HCT116 (cell line): ENCODE results near the gene CTDNEP1.

ENCODE experiments used
- CEBPB ChIP-seq: IDR thresholded peaks from 2 replicates; pipeline ENCODE4 v1.6.1; 2012; ENCODE audit warnings: low read depth
- CTCF ChIP-seq, 3 experiments: fragments of 200-600 bp in 1 of 3; sonication (generic) in 1 of 3; IDR thresholded peaks in 2 of 3; conservative IDR thresholded peaks in 1 of 3; 2 replicates each; pipeline ENCODE4 v1.5.1; 2012 to 2017; ENCODE audit warnings: low read depth in 2 of 3, low read length in 2 of 3, antibody characterized with exemption in 1 of 3, borderline replicate concordance in 1 of 3, control low read depth in 1 of 3, mild to moderate bottlenecking in 1 of 3, mixed read lengths in 1 of 3, mixed run types in 1 of 3, moderate library complexity in 1 of 3; ENCODE audit not compliant: insufficient read depth in 1 of 3
- ELF1 ChIP-seq: IDR thresholded peaks from 2 replicates; pipeline ENCODE4 v1.6.1; 2012; ENCODE audit warnings: low read depth, borderline replicate concordance
- EZH2 ChIP-seq: fragments of 200-600 bp; sonication (generic); IDR thresholded peaks from 2 replicates; pipeline ENCODE4 v1.6.1; 2017; ENCODE audit warnings: antibody characterized with exemption, mixed run types
- EZH2phosphoT487 ChIP-seq: fragments of 200-600 bp; IDR thresholded peaks from 2 replicates; pipeline ENCODE4 v1.6.1; 2018; ENCODE audit warnings: antibody characterized with exemption, borderline replicate concordance
- POLR2A ChIP-seq: IDR thresholded peaks from 2 replicates; pipeline ENCODE4 v1.7.0; 2011; ENCODE audit warnings: borderline replicate concordance; ENCODE audit not compliant: insufficient read depth, insufficient read length; ENCODE audit errors: extremely low read depth
- POLR2AphosphoS5 ChIP-seq: IDR thresholded peaks from 2 replicates; pipeline ENCODE4 v1.6.1; 2011; ENCODE audit warnings: mild to moderate bottlenecking, low read depth, low read length, moderate library complexity
- RAD21 ChIP-seq: IDR thresholded peaks from 2 replicates; pipeline ENCODE4 v1.6.1; 2012; ENCODE audit warnings: low read depth, mild to moderate bottlenecking
- ZBTB33 ChIP-seq: IDR thresholded peaks from 2 replicates; pipeline ENCODE4 v1.6.1; 2011; ENCODE audit warnings: mild to moderate bottlenecking, low read length, moderate library complexity; ENCODE audit not compliant: insufficient replicate concordance; ENCODE audit errors: extremely low read depth
- ZNF274 ChIP-seq: fragments of 200-500 bp; sonication (Bioruptor generic); IDR thresholded peaks from 2 replicates; pipeline ENCODE4 v1.6.1; 2014; ENCODE audit warnings: mild to moderate bottlenecking, low read depth, low read length, inconsistent platforms
- TF ChIP-seq, protein P1 (sequence below): IDR thresholded peaks from 2 replicates; pipeline ENCODE4 v1.6.1; 2012
- TF ChIP-seq, protein P2 (sequence below): IDR thresholded peaks from 2 replicates; pipeline ENCODE4 v1.6.1; 2012; ENCODE audit warnings: low read depth

DNA sequence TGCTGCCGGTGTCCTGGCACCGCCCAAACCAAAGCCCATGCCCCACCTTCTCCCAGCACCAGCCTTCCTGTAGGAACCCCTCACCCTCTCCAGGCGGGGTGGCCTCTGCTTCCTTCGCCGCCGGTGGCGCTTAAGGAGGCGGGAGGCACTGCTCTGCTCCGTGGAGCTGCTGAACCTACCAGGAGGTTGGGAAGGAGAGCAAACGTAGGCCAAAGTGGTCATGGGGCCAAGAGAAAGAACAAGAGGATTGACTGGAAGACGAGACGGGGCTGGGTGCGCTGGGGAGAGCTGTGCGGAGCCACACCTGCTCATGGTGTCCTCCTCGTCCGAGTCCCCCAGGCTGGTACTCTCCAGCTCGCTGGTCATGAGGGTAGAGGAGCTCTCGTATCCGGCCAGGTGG, 22.0 kb downstream of the CTDNEP1 start:
- TF ChIP-seq CTCF (IDR thresholded peaks at IDR 0.05 in 2 of 3, conservative IDR thresholded peaks at IDR 0.05 in 1 of 3; ENCODE audit: borderline replicate concordance in 1 of 3, insufficient read depth in 1 of 3, low read depth in 2 of 3, low read length in 2 of 3) (no peak), POLR2A (no peak), EZH2phosphoT487 (no peak), CEBPB (no peak), ZBTB33 (no peak), RAD21 (no peak), EZH2 (no peak), POLR2AphosphoS5 (no peak), ZNF274 (no peak), ELF1 (no peak)
- TF ChIP-seq, protein P1, sequence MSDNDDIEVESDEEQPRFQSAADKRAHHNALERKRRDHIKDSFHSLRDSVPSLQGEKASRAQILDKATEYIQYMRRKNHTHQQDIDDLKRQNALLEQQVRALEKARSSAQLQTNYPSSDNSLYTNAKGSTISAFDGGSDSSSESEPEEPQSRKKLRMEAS: no peak
- TF ChIP-seq, protein P2, sequence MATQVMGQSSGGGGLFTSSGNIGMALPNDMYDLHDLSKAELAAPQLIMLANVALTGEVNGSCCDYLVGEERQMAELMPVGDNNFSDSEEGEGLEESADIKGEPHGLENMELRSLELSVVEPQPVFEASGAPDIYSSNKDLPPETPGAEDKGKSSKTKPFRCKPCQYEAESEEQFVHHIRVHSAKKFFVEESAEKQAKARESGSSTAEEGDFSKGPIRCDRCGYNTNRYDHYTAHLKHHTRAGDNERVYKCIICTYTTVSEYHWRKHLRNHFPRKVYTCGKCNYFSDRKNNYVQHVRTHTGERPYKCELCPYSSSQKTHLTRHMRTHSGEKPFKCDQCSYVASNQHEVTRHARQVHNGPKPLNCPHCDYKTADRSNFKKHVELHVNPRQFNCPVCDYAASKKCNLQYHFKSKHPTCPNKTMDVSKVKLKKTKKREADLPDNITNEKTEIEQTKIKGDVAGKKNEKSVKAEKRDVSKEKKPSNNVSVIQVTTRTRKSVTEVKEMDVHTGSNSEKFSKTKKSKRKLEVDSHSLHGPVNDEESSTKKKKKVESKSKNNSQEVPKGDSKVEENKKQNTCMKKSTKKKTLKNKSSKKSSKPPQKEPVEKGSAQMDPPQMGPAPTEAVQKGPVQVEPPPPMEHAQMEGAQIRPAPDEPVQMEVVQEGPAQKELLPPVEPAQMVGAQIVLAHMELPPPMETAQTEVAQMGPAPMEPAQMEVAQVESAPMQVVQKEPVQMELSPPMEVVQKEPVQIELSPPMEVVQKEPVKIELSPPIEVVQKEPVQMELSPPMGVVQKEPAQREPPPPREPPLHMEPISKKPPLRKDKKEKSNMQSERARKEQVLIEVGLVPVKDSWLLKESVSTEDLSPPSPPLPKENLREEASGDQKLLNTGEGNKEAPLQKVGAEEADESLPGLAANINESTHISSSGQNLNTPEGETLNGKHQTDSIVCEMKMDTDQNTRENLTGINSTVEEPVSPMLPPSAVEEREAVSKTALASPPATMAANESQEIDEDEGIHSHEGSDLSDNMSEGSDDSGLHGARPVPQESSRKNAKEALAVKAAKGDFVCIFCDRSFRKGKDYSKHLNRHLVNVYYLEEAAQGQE: no peak
